SJCRH30 (cell line): ENCODE results near the gene MRPL40. TPM values are rescaled to one million over a fixed set of nuclear protein-coding genes. Genes with fewer than 3 reads are reported as not detected.

Experiments used
- total RNA-seq: library from RNA; depleted of rRNA; stranded (reverse); fragments of >200 nt; shearing (Covaris generic); gene quantifications from 2 replicates; pipeline ENCODE4 v1.2.3, GENCODE V29; 2014; rRNA removed

Gene MRPL40
- total RNA-seq, 1 experiment from 2014 or later = 55.7 TPM

Other genes with a start within 250 kb of the MRPL40 start
- gene CLTCL1, start 140.8 kb upstream of the MRPL40 start, total RNA-seq = 7.1 and 7.5 TPM in 2 replicates
- 25.2 and 25.3 TPM in 2 replicates for gene HIRA, start 812 bp upstream of the MRPL40 start, total RNA-seq
- 37.4 and 40.9 TPM in 2 replicates for gene C22orf39, start 15.2 kb downstream of the MRPL40 start, total RNA-seq
- gene UFD1, start 46.6 kb downstream of the MRPL40 start, total RNA-seq = 91.8 and 98.1 TPM in 2 replicates
- 48.4 and 56.0 TPM in 2 replicates for gene CDC45, start 47.4 kb downstream of the MRPL40 start, total RNA-seq
- gene CLDN5, start 91.9 kb downstream of the MRPL40 start, total RNA-seq = 0.04 and 0.20 TPM in 2 replicates